NCI-H2196 (cell line): ENCODE results near the gene KANSL1.

ENCODE experiments used
- DNase-seq: peaks from one replicate; lab custom pipeline; 2025; ENCODE audit not compliant: unreplicated experiment; lab: John Stamatoyannopoulos, UW

KANSL1 gene

GRCh38 chr17:46003907-46004748 is 189.1 kb downstream of the KANSL1 start:
- DNase-seq = peak; percentile 69

GRCh38 chr17:46002973-46003316 is 190.3 kb downstream of the KANSL1 start:
- DNase-seq = no peak

GRCh38 chr17:46002311-46002972 is 190.8 kb downstream of the KANSL1 start:
- DNase-seq = peak; percentile 67

- no peak for DNase-seq
These were observed 191.6 kb downstream of the KANSL1 start for GRCh38 chr17:46001390-46002310.

GRCh38 chr17:46000757-46001156 is 192.5 kb downstream of the KANSL1 start:
- no peak for DNase-seq

- no peak for DNase-seq
These were observed 192.9 kb downstream of the KANSL1 start for GRCh38 chr17:46000292-46000691.

- no peak for DNase-seq
These were observed 193.3 kb downstream of the KANSL1 start for GRCh38 chr17:45999900-46000290.

- no peak for DNase-seq
These were observed 194.0 kb downstream of the KANSL1 start, which contains the start of gene STH for GRCh38 chr17:45998987-45999899. STH (plus strand) TSS chr17:45999250; CDS start chr17:45999280, 30 bp downstream.

- no peak for DNase-seq
These were observed 195.6 kb downstream of the KANSL1 start for GRCh38 chr17:45997624-45998023.

GRCh38 chr17:45997166-45997565 is 196.1 kb downstream of the KANSL1 start:
- DNase-seq = no peak

- no peak for DNase-seq
These were observed 196.8 kb downstream of the KANSL1 start for GRCh38 chr17:45996282-45996937.

GRCh38 chr17:45995627-45996270 is 197.5 kb downstream of the KANSL1 start:
- no peak for DNase-seq

GRCh38 chr17:45994987-45995386 is 198.2 kb downstream of the KANSL1 start:
- DNase-seq = no peak

GRCh38 chr17:45993962-45994627 is 199.1 kb downstream of the KANSL1 start:
- no peak for DNase-seq

GRCh38 chr17:45992904-45993303 is 200.3 kb downstream of the KANSL1 start:
- DNase-seq = no peak

- no peak for DNase-seq
These were observed 201.1 kb downstream of the KANSL1 start for GRCh38 chr17:45992175-45992574.

GRCh38 chr17:45991341-45991740 is 201.9 kb downstream of the KANSL1 start:
- DNase-seq = no peak

GRCh38 chr17:45990886-45991285 is 202.3 kb downstream of the KANSL1 start:
- DNase-seq = no peak

GRCh38 chr17:45989759-45990158 is 203.5 kb downstream of the KANSL1 start:
- no peak for DNase-seq
